Measurements from ENCODE around the gene WTAP.
"Not testable (repeated sequence)": the region's sequence is repeated elsewhere in the genome, so short reads cannot be mapped to it uniquely, and the experiment has no call there.

Gene WTAP

GRCh38 chr6:159742165-159742564 is 14.9 kb downstream of the WTAP start:
- no peak for DNase-seq (ENCODE audit: extremely low spot score)
- POLR2A ChIA-PET: no interaction called here
- no peak for TF ChIP-seq L3MBTL2 (conservative IDR thresholded peaks at IDR 0.05)
- TF ChIP-seq HDGF (IDR thresholded peaks at IDR 0.05; ENCODE audit: borderline replicate concordance): no peak
- CTCF ChIA-PET: no interaction called here

- TF ChIP-seq HDGF (IDR thresholded peaks at IDR 0.05; ENCODE audit: borderline replicate concordance): no peak
- no peak for TF ChIP-seq FOXA1 (IDR thresholded peaks at IDR 0.05)
- no peak for TF ChIP-seq CTBP1 (IDR thresholded peaks at IDR 0.05; ENCODE audit: borderline replicate concordance)
- no peak for TF ChIP-seq ZNF384 (IDR thresholded peaks at IDR 0.05)
- no peak for TF ChIP-seq FOXK2 (IDR thresholded peaks at IDR 0.05)
- no peak for TF ChIP-seq BHLHE40 (IDR thresholded peaks at IDR 0.05; ENCODE audit: borderline replicate concordance)
- ChIA-PET CTCF (no interaction called here), POLR2A (no interaction called here)
- no peak for DNase-seq (ENCODE audit: extremely low spot score)
Observed at GRCh38 chr6:159745081-159745480, 17.8 kb downstream of the WTAP start.

- TF ChIP-seq HDGF (IDR thresholded peaks at IDR 0.05; ENCODE audit: borderline replicate concordance): no peak
- no peak for TF ChIP-seq ARNT (IDR thresholded peaks at IDR 0.05)
- POLR2A ChIA-PET: no interaction called here
- CTCF ChIA-PET: no interaction called here
- no peak for DNase-seq (ENCODE audit: extremely low spot score)
Observed at GRCh38 chr6:159746759-159747158, 19.5 kb downstream of the WTAP start.

- POLR2A ChIA-PET: interaction anchor here (1.0 kb wide), 1 partner anchor 42 kb away, joined by 6 read pairs; the partner anchor contains the start of genes MRPL18 and TCP1
- CTCF ChIA-PET; DNase-seq (ENCODE audit: extremely low spot score): not testable (repeated sequence)
Observed at GRCh38 chr6:159748127-159748526, 20.8 kb downstream of the WTAP start.

- DNase-seq (ENCODE audit: extremely low spot score): no peak
- TF ChIP-seq ELF4 (IDR thresholded peaks at IDR 0.05) (no peak), PKNOX1 (IDR thresholded peaks at IDR 0.05) (no peak), ZNF384 (IDR thresholded peaks at IDR 0.05) (no peak), LEF1 (IDR thresholded peaks at IDR 0.05; ENCODE audit: borderline replicate concordance) (no peak), SUZ12 (IDR thresholded peaks at IDR 0.05) (no peak)
- CTCF ChIA-PET: no interaction called here
- POLR2A ChIA-PET: interaction anchor here (0.7 to 2.2 kb wide), 4 partner anchors 9 to 39 kb away, joined by 3 to 14 read pairs (median 4); partner anchors contain the start of genes ACAT2, MRPL18, TCP1 and WTAP
Observed at GRCh38 chr6:159751448-159751847, 24.1 kb downstream of the WTAP start.

- DNase-seq (ENCODE audit: extremely low spot score): no peak
- TF ChIP-seq FOXM1 (IDR thresholded peaks at IDR 0.05; ENCODE audit: borderline replicate concordance) (no peak), CTBP1 (IDR thresholded peaks at IDR 0.05; ENCODE audit: borderline replicate concordance) (no peak), FOXA1 (IDR thresholded peaks at IDR 0.05) (no peak), PKNOX1 (IDR thresholded peaks at IDR 0.05) (no peak)
- ChIA-PET CTCF (no interaction called here), POLR2A (no interaction called here)
Observed at GRCh38 chr6:159753081-159753872, 26.0 kb downstream of the WTAP start.

GRCh38 chr6:159754401-159754800 is 27.1 kb downstream of the WTAP start:
- CTCF ChIA-PET: no interaction called here

GRCh38 chr6:159754959-159755914 is 27.9 kb downstream of the WTAP start:
- TF ChIP-seq ELF4 (IDR thresholded peaks at IDR 0.05) (no peak), FOXK2 (IDR thresholded peaks at IDR 0.05) (no peak), LEF1 (IDR thresholded peaks at IDR 0.05; ENCODE audit: borderline replicate concordance) (no peak), ZNF384 (IDR thresholded peaks at IDR 0.05) (peak; percentile 61), CTBP1 (IDR thresholded peaks at IDR 0.05; ENCODE audit: borderline replicate concordance) (no peak), SP1 (IDR thresholded peaks at IDR 0.05) (no peak), NFRKB (IDR thresholded peaks at IDR 0.05) (no peak), L3MBTL2 (conservative IDR thresholded peaks at IDR 0.05) (no peak), TARDBP (IDR thresholded peaks at IDR 0.05) (no peak)
- ChIA-PET POLR2A (interaction anchor here (0.7 kb wide), 1 partner anchor 36 kb away, joined by 4 read pairs; no protein-coding TSS in a partner anchor), CTCF (no interaction called here)
- DNase-seq (ENCODE audit: extremely low spot score): no peak

More at GRCh38 chr6:159754401-159754800, 27.1 kb downstream of the WTAP start:
- TF ChIP-seq BHLHE40 (IDR thresholded peaks at IDR 0.05; ENCODE audit: borderline replicate concordance): no peak
- POLR2A ChIA-PET: no interaction called here
- no peak for DNase-seq (ENCODE audit: extremely low spot score)
